ENCODE data around the gene MAT2B. TPM values are rescaled to one million over a fixed set of nuclear protein-coding genes. Genes with fewer than 3 reads are reported as not detected.
"Not testable (repeated sequence)": the region's sequence is repeated elsewhere in the genome, so short reads cannot be mapped to it uniquely, and the experiment has no call there.

The MAT2B gene
- total RNA-seq, 1 donor from 2014 or later: 60.0 TPM

DNA sequence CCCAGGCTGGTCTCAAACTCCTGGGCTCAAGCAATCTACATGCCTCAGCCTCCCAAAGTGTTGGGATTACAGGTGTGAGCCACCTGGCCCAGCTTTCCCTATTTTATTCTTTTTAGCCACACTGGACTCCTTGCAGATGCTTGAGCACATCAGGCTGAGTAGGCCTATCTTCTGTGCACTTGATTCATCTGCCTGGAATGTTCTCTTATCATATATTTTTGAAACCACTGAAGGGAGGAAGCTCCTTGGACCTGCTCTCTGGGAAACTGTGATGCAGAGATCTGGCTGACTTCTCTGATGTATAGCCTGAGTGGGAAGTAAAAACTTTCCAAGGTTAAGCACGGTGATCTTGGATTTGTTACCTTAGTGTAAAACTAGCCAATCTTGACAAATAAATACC is 6.5 kb upstream of the MAT2B start:
- intact Hi-C loops (cut with DNase I): no loop called here
- ATAC-seq (ENCODE audit: poor library complexity): no peak
- DNase-seq: no peak

DNA sequence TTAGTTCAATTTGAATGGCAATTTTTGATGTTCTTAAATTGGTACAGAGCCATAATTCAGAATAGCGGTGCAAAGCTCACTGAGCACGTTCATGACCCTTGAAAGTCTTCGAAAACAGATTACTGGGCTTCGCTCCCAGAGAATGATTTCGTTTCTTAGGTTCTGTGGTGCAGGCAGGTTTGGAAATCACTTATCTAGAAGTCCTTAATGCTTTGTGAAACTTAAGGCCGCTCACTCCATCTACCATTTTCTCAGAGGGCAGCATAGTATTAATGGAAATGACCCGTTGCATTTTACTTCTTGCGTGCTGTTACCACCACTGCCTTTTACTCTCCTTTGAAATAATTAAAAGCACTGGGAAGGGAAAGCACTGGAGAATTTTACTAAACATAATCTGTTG is 2.9 kb upstream of the MAT2B start:
- intact Hi-C loops (cut with DNase I): no loop called here
- ATAC-seq (ENCODE audit: poor library complexity) (no peak), DNase-seq (no peak)

DNA sequence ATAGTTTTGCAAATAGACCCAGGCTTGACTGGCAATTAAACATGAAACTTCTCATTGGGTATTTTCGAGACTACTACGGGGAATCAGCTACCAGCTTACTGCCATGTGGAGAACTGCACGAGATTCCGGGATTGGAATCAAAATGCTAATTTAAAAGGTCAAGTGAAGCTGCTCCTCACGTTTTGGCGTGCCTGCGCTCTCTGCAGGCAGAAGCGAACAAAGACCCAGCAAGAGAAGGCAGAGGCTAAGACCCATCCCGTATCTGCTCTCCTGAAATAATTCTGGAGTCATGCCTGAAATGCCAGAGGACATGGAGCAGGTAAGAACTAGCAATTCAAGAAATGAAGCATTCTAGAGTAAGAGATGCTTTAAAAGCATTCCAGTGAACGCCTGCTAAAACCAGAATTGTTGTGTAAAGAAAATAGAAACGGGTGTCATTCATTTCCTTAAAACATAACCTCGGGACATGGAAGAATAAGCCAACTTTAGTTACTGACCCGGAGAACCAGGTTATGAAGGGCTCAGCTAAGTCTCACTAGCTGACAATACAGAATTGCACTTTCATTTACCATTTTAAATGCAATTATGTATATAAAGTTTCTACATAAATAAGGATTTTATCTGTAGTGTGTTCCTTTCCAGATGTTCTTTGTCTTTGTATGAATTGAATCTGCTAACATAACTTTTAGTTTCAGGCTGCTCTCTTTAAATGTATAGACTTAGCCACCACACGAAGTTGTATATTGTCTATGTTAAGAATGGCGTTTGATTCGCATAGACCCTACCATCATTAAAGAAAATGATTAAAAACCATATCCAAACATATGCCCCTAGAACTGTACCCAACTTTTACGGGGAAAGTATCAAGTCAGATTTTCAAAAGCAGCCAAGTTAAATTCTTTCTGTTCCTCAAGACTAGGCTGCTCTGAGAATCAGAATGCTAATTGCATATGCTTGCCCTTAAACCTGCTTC is 2.0 kb upstream of the MAT2B start:
- peak; percentile 71 for DNase-seq
- intact Hi-C loops (cut with DNase I): loop anchor here (2.0 kb wide), 2 partner anchors 43 to 67 kb away; partner anchors contain the start of genes CCNG1, HMMR and NUDCD2
- peak; percentile 44 for ATAC-seq (ENCODE audit: poor library complexity)

DNA sequence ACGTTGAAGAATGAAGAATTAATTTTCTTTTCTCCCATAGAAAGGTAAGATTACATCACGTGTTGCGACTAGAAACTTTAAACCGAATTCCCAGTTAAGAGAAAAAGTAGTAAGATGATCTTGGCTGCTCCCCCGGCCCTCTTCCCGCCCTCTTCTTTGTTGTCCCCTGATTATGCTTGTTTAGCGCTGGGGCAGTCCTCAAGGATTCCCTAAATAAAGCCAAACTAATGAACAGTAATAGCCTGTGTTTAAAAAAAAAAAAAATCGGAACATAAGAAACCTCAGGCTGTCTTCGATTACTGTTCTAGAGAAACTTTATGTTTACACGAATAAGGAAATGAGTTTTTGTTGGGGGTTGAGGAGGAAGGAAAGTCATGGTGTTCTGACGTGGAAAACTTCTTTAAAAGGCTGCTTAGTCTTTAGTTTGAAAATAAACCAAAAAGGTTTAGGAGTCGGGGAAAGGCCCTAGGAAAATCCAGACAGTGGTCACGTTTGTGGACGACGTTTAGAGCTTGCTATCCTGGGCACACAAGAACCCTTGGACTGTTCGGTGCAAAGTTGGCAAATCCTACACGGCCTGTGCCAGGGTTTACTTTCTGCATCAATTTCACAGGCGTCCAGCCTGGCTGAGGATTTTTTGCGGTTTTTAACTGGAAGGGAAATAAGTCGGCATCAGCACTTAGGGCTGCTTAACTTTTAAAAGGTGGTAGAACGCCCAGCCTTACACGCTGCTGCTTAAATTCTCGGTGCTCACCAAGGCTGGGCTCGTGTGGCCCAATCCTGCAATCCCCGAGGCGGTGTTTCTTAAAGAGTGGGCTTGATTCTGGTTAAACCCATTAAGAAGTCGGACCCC is 1.1 kb upstream of the MAT2B start:
- intact Hi-C loops (cut with DNase I): loop anchor here (2.0 kb wide), 2 partner anchors 44 to 68 kb away; partner anchors contain the start of genes CCNG1, HMMR and NUDCD2
- DNase-seq: peak; percentile 50
- peak; percentile 42 for ATAC-seq (ENCODE audit: poor library complexity)

DNA sequence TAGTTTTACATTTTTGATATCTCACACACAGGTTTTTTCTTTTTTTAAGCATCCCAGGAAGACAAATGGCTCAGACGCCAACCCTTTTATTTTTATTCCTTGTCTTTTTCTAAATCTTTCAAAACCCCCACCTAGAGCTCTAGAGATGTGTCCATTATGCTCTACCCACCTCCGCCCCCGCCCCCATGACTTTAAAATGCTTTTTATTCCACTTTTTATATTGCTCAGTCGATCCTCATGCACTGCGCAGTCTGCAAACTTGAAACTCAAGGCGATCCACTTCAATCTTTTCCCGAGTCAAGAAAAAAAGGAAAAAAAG is 411 bp upstream of the MAT2B start:
- ATAC-seq (ENCODE audit: poor library complexity): peak; percentile 0
- intact Hi-C loops (cut with DNase I): loop anchor here (2.0 kb wide), 2 partner anchors 44 to 68 kb away; partner anchors contain the start of genes CCNG1, HMMR and NUDCD2
- DNase-seq: no peak

DNA sequence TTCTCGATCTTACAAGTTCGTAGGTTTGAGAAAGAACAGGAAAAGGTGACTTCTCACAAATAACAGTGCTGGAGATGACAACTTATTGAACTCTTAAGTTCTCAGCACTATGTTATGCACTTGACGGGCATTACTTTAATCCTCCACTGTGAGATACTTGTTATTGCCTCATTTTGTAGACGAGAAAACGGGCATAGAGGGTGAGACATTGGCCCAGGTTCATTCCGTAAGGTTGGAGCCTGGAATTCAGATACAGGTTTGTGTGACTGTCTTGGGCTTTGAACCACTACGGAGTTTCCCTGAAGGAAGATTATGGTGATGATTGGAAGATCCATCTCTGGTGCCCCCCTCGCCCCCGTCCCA is 657 bp downstream of the MAT2B start:
- intact Hi-C loops (cut with DNase I): no loop called here
- ATAC-seq (ENCODE audit: poor library complexity) (no peak), DNase-seq (no peak)

DNA sequence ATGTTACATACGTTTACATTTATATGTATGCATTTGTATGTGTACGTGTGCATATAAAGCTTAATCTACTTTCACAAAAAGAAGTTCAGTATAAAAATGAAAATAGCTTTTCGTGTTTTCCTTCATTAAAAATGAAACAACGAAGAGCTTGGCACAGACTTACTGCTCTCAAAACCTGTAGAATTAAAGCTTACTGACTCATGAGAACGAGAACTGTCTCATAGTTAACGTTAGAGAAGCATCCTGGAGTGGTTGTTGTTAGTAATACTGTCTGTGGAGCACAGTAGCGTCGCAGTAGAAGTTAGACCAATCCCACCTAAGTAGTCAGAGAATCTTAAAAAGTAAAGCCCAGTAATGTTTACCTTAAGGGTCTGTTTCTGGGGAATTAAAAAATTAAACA is 1.3 kb downstream of the MAT2B start:
- DNase-seq (no peak), ATAC-seq (ENCODE audit: poor library complexity) (no peak)
- intact Hi-C loops (cut with DNase I): no loop called here

DNA sequence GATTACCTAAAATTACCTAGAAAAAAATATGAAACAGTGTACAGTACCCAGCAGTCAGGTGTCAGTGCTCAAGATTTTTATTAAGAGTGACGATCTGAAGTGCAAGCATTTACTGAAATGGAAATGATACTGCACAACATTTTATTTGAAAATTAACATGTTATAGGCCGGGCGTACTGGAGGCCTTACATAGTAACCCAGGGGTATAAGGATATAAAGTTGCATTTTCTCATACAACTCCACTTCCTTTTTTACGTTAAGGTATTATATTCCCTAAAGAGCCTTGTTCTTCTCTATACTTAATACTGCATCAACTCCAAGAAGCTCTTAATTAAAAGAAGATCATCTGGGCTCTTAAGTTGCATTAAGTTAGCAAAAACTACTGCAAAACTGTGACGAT is 3.3 kb downstream of the MAT2B start:
- ATAC-seq (ENCODE audit: poor library complexity): no peak
- intact Hi-C loops (cut with DNase I): no loop called here
- DNase-seq: no peak

DNA sequence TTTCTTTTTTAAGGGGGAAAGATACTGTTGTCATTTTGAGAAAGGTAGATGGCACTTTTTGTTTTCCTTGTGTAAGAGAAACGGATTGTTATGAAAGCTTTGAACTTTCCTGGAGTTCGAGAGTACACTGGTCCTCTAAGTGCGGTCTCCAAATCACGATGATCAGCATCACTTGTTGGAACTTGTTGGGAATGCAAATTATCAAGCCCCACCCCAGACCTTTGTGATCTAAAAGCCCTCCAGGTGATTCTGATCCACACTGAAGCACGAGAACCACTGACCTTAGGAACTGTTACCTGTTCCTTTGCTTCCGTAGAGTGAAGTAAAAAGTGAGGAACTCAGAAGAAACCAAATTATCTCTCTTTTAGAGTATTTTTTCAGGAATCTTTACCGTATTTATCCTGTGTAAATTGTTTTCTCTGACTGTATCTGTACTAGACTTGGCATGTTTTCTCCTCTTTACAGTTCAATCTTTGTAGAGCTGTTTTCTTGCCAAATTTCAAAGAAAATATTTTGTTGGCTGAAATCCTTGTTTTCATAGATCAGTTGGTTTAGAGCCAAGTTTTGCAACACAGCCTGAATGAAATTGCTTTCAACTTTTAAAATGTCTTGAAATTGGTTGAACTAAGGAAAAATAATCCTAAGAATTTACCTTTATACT is 4.0 kb downstream of the MAT2B start:
- DNase-seq: no peak
- no peak for ATAC-seq (ENCODE audit: poor library complexity)
- intact Hi-C loops (cut with DNase I): no loop called here

DNA sequence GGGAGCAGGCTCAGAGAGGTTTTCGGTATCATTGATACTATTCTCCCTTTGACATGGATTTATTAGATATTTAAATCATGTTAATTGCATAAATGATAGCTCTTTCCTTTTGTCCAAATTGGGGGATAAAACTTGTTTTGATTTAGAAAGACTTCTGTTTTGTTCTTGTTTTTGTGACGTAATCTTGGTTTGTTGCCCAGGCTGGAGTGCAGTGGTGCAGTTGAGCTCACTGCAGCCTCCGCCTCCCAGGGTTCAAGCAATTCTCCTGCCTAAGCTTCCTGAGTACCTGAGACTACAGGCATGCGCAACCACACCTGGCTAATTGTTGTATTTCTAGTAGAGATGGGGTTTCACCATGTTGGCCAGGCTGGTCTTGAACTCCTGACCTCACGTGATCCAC is 7.1 kb downstream of the MAT2B start:
- intact Hi-C loops (cut with DNase I): no loop called here
- ATAC-seq (ENCODE audit: poor library complexity) (no peak), DNase-seq (no peak)

DNA sequence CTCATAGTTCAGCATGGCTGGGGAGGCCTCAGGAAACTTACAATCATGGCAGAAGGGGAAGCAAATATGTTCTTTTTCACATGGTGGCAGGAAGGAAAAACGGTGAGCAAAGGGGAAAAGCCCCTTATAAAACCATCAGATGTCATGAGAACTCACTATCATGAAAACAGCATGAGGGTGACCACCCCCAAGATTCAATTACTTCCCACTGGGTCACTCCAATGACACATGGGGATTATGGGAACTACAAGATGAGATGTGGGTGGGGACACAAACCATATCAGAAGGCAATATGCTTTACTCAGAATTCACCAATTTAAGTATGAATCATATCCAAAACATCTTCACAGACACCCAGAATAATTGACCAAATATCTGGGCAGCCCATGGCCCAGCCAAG is 19.7 kb downstream of the MAT2B start:
- intact Hi-C loops (cut with DNase I): no loop called here
- no peak for DNase-seq
- no peak for ATAC-seq (ENCODE audit: poor library complexity)

DNA sequence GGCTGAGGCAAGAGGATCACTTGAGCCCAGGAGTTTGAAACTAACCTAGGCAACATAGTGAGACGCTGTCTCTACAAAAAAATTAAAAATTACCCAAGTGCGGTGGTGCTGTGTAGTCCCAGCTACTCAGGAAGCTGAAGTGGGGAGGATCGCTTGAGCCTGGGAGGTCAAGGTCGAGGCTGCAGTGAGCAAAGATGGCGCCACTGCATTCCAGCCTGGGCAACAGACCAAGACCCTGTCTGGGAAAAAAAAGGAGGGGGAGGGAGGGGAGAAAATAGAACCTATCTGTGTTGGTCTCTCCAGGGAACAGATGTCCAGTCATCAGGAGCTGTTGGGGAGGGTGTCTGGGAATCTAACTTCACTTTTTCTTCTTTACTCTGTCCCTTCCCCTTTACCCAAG is 24.3 kb downstream of the MAT2B start:
- DNase-seq (no peak), ATAC-seq (ENCODE audit: poor library complexity) (peak; percentile 90)
- intact Hi-C loops (cut with DNase I): no loop called here

DNA sequence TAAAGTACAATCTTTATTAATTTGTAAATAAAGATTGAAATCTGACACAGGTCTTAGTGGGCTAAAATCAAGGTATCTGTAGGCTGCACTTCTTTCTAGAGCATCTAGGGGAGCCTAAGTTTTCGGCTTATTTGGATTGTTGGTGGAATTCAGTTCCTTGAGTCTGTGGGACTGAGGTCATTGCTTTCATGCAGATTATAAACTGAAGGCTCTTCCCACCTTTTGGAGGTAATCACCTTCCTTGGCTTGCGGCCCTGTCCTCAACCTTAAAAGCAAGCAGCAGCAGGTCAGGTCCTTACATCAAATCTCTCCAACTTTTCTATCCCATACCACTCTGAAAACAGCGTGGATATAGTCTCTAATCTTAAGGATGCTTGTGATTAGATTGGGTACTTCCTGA is 25.9 kb downstream of the MAT2B start:
- ATAC-seq (ENCODE audit: poor library complexity) (no peak), DNase-seq (no peak)
- intact Hi-C loops (cut with DNase I): no loop called here

DNA sequence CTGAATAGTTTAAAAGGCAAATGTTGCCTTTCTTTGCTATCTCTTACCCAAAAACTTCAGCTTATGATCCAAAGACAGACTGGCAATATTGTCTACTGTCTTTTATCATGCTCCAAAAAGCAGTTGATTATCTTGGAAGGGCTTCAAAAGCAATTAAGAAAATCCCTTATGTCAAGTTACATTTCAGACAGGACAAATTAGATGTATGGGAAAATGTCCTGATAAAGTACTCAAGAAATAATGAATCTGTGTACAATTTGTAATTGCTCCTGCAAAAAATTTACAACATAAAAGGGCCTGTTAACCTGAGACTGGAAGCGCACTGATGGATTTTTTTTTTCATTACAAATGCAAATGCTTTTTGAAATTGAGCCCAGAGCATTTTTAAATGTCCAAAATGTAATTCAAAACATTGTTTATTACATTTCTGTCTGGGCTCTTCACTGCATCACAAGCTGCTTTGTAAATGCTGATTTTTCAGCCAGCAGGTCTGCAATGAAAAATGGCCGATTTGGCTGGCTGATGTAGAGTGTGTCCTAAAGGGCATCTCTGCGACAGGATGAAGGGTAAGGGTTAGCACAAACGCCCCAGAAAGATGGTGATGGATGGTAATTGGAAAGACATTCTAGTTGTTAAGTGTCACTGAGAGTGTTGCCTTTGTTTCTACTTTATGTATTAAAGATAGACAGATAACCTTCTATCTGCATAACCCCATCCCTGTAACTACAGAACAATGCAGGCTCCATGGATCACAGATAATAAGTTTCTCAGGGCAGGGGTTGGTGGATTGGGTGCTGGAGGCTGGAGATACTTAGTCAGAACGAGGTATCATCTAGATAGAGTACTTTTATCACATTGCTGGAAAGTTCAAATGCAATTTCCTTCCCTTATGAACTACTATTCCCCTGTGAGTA is 27.0 kb downstream of the MAT2B start:
- ATAC-seq (ENCODE audit: poor library complexity): no peak
- no peak for DNase-seq
- intact Hi-C loops (cut with DNase I): no loop called here

DNA sequence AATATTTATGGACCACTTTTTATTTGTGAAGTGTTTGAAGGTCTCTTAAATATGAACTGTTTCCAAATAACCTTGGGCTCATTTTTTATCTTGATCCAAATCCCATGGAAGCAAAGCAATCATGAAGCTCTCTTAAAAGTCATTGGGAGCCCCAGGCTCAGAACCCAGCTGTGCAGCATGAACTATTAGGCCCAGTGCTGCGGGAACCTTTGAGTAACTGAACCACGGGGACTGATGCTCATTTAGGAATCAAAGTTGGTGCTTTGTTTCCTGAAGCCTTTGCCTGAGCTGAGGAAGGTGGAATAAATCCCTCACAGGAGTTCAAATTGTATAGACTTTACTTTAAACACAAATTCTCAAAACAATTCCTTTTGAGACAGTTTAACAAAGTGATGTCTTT is 27.8 kb downstream of the MAT2B start:
- ATAC-seq (ENCODE audit: poor library complexity) (no peak), DNase-seq (no peak)
- intact Hi-C loops (cut with DNase I): no loop called here

DNA sequence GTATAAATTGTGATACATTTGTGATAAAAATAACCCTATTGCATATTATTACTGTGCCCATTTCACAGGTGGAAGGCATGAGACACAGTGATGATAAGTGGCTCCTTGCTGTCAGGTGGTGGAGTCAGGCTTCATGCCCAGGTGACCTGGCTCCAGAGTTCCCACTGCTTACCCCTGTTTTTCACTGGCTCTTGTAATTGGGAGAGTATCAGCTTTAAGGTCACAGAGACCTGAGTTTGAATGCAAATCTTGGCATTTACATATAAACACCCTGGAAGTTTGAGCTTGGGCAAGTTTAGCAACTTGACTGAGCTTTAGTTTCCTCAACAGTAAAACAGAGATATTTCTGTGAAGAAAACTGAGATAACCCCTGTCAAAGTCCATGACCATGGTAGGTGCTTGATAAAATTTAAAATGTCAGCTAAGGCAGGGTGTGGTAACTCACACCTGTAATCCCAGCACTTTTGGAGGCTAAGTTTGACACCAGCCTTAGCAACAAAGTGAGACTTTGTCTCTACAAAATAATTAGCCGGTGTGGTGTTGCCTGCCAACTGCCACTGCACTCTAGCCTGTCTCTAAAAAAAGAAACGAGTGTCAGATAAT is 29.2 kb downstream of the MAT2B start:
- DNase-seq (no peak), ATAC-seq (ENCODE audit: poor library complexity) (peak; percentile 95)
- intact Hi-C loops (cut with DNase I): no loop called here

DNA sequence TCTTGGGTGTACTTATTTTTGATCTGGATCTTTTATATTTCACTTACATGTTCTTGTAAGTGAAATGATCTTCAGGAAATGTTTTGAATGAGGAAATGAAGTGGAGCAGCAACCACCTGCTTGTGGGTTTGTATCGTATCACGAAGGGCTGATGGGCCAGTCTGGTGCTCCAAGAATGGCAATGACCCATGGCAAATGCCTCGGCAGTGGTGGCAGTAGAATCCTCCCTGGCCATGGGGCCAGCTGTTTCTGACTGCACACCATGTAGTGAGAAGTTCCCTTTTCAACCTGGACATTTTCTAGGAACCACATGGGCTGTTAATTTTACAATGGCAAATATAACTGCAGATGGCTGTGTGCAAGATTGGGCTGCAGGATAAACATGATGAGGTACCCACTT is 29.9 kb downstream of the MAT2B start:
- intact Hi-C loops (cut with DNase I): no loop called here
- DNase-seq: no peak
- ATAC-seq (ENCODE audit: poor library complexity): peak; percentile 52

DNA sequence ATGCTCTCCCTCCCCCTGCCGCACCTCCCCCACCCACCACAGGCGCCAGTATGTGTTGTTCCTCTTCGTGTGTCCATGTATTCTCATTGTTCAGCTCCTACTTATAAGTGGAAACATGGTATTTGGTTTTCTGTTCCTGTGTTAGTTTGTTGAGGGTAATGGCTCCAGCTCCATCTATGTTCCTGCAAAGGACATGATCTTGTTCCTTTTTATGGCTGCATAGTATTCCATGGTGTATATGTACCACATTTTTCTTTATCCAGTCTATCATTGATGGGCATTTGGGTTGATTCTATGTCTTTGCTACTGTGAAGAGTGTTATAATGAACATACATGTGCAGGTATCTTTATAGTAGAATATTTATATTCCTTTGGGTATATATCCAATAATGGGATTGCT is 31.0 kb downstream of the MAT2B start:
- DNase-seq; ATAC-seq (ENCODE audit: poor library complexity); intact Hi-C loops (cut with DNase I): not testable (repeated sequence)
